Peyer's patch (tissue), 4 donors: Measurements from ENCODE around the gene GSTP1. TPM values are rescaled to one million over a fixed set of nuclear protein-coding genes. Genes with fewer than 3 reads are reported as not detected.

Source experiments
- DNase-seq, 3 donors: peaks; one replicate each; pipeline ENCODE4 v3.0.0-alpha.2; 2017 to 2019
- H3K27ac ChIP-seq, 4 donors: fragments of 200-600 bp; sonication (generic); one replicate each; pipeline ENCODE4 v1.5.1; 2016 to 2019
- H3K27me3 ChIP-seq, 2 donors: fragments of 200-600 bp; sonication (generic); one replicate each; pipeline ENCODE4 v1.5.1; 2019
- H3K36me3 ChIP-seq, 3 donors: fragments of 200-600 bp; sonication (generic); one replicate each; pipeline ENCODE4 v1.5.1; 2016 to 2019
- H3K4me1 ChIP-seq, 4 donors: fragments of 200-600 bp; sonication (generic); one replicate each; pipeline ENCODE4 v1.5.1; 2016 to 2019
- H3K4me3 ChIP-seq, 4 donors: fragments of 200-600 bp; sonication (generic); 1 replicate in 3 of 4; 2 replicates in 1 of 4; pipeline ENCODE4 v1.5.1; 2016 to 2019; ENCODE audit warnings: mild to moderate bottlenecking in 1 of 4
- H3K9me3 ChIP-seq, 4 donors: fragments of 200-600 bp; sonication (generic); one replicate each; pipeline ENCODE4 v1.5.1; 2016 to 2019; ENCODE audit warnings: mild to moderate bottlenecking in 1 of 4
- POLR2A ChIP-seq, 2 donors: fragments of 450-650 bp; IDR thresholded peaks; one replicate each; pipeline ENCODE4 v1.5.1; 2017; ENCODE audit warnings: antibody characterized with exemption in 2 of 2, mild to moderate bottlenecking in 2 of 2, moderate library complexity in 2 of 2
- total RNA-seq, 4 donors: library from RNA; depleted of rRNA; stranded (reverse); fragments of >200 nt; gene quantifications; one replicate each; pipeline ENCODE4 v1.1.0, GENCODE V29; 2016
- TF ChIP-seq, protein P1 (sequence below), 6 experiments: fragments of 450-650 bp in 4 of 6; fragments of 200-600 bp in 2 of 6; sonication (generic) in 1 of 6; IDR thresholded peaks; one replicate each; pipeline ENCODE4 v1.5.1; 2017 to 2019; ENCODE audit warnings: antibody characterized with exemption in 6 of 6, mild to moderate bottlenecking in 3 of 6, moderate library complexity in 1 of 6

Gene GSTP1
- total RNA-seq, 4 donors from 2014 or later, result 237 to 451 (median 419) TPM

DNA sequence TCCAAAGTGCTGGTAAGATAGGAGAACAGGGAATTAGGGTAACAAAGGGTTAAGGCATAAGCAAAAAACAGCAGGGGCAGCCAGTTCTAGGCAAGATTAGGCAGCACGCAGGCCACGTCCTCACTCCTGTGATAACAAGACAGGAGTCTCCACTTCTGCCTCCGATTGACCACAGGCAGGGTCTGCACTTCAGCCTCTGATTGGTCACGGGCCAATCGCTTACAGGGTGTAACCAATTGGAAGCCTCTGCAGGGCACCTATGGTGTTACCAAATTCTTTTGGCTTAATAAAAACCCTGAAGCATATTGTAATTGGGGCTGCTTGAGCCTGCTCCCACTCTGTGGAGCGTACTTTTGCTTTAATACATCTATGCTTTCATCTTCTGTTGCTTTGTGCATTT lies 12.2 kb upstream of the GSTP1 start:
- Histone ChIP-seq H3K36me3 (no peaks in the 10 kb centered on the region), H3K27me3 (no peaks in the 10 kb centered on the region), H3K4me1 (no peaks in the 10 kb centered on the region), H3K4me3 (no peak overlapping the region), H3K27ac (no peak overlapping the region), H3K9me3 (no peaks in the 10 kb centered on the region)
- TF ChIP-seq POLR2A (IDR thresholded peaks at IDR 0.05), result no peak
- TF ChIP-seq, protein P1, sequence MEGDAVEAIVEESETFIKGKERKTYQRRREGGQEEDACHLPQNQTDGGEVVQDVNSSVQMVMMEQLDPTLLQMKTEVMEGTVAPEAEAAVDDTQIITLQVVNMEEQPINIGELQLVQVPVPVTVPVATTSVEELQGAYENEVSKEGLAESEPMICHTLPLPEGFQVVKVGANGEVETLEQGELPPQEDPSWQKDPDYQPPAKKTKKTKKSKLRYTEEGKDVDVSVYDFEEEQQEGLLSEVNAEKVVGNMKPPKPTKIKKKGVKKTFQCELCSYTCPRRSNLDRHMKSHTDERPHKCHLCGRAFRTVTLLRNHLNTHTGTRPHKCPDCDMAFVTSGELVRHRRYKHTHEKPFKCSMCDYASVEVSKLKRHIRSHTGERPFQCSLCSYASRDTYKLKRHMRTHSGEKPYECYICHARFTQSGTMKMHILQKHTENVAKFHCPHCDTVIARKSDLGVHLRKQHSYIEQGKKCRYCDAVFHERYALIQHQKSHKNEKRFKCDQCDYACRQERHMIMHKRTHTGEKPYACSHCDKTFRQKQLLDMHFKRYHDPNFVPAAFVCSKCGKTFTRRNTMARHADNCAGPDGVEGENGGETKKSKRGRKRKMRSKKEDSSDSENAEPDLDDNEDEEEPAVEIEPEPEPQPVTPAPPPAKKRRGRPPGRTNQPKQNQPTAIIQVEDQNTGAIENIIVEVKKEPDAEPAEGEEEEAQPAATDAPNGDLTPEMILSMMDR (IDR thresholded peaks at IDR 0.05), result no peak
- DNase-seq, result no peak

DNA sequence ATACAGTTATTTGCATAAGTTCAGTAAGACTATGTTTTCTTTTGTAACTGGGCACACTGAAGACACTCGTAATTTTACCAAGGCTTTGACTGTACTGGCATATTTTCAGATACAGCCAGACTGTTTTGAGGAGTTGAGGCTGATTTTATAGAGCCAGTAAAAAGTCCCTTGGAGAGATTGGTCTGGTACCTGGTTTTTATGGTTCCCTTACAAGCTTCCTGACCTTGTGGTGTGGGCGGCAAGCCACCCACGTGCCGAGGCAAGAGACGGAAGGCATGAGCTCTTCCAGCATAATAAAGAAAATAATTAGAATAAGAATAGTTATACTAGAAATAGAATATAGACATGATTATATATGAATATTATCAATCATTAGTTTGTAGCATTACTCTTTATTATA lies 11.3 kb upstream of the GSTP1 start:
- Histone ChIP-seq H3K4me3 (no peak overlapping the region), H3K36me3 (no peaks in the 10 kb centered on the region), H3K27ac (no peak overlapping the region), H3K9me3 (no peaks in the 10 kb centered on the region), H3K4me1 (no peaks in the 10 kb centered on the region), H3K27me3 (no peaks in the 10 kb centered on the region)
- DNase-seq, result no peak
- TF ChIP-seq POLR2A (IDR thresholded peaks at IDR 0.05), result no peak
- TF ChIP-seq, protein P1 (IDR thresholded peaks at IDR 0.05), result no peak

DNA sequence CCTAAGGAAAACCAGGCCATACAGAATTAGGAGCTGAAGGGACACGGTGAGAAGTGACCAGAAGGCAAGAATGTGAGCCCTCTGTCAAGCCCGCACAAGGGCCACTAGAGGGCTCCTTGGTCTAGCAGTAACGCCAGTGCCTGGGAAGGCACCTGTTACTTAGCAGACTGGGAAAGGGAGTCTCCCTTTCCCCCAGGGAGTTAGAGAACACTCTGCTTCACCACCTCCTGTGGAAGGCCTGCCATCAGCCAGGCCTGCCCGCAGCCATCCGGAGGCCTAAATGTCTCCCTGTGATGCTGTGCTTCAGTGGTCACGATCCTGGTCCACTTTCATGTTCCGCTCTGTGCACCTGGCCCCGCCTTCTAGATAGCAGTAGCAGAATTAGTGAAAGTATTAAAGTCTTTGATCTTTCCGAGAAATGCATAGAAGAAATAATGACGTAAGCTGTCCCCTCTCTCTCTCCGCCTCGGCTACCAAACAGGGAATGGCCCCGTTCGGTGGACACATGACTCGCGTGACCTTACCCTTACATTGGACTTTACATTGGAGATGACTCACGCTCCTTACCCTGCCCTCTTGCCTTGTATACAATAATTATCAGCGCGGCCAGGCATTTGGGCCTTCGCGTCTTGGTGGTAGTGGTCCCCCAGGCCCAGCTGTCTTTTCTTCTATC lies 10.7 kb upstream of the GSTP1 start:
- TF ChIP-seq, protein P1 (IDR thresholded peaks at IDR 0.05), result peak; percentile 32 to 91 (median 76)
- TF ChIP-seq POLR2A (IDR thresholded peaks at IDR 0.05), result no peak
- Histone ChIP-seq H3K4me3 (peak overlapping the region in 2 of 4 donors; percentile 31 to 41), H3K9me3 (no peaks in the 10 kb centered on the region), H3K4me1 (no peaks in the 10 kb centered on the region), H3K27ac (peak overlapping the region in 3 of 4 donors; percentile 9 to 69 (median 54)), H3K27me3 (no peaks in the 10 kb centered on the region), H3K36me3 (no peaks in the 10 kb centered on the region)
- peak; percentile 47 to 86 (median 63) for DNase-seq

DNA sequence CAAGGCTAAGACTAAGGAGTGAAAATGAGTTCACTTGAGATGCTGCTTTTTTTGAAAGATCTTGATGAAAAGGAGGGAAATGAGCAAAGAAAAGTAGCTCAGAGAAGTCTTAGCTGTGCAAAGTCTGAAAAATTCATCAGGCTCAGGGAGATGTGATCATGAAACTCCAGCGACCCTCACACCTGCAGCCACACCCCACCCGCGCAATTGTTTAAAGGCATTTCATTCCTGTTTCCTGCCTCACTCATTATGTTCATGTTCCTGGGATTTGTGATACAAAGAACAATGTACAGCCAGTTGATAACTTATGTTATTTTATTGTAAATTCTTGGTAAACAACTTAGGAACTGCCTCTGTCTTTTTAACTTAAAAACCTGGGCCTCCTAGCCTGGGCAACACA lies 8.7 kb upstream of the GSTP1 start:
- no peaks in the 10 kb centered on the region for H3K9me3 ChIP-seq

DNA sequence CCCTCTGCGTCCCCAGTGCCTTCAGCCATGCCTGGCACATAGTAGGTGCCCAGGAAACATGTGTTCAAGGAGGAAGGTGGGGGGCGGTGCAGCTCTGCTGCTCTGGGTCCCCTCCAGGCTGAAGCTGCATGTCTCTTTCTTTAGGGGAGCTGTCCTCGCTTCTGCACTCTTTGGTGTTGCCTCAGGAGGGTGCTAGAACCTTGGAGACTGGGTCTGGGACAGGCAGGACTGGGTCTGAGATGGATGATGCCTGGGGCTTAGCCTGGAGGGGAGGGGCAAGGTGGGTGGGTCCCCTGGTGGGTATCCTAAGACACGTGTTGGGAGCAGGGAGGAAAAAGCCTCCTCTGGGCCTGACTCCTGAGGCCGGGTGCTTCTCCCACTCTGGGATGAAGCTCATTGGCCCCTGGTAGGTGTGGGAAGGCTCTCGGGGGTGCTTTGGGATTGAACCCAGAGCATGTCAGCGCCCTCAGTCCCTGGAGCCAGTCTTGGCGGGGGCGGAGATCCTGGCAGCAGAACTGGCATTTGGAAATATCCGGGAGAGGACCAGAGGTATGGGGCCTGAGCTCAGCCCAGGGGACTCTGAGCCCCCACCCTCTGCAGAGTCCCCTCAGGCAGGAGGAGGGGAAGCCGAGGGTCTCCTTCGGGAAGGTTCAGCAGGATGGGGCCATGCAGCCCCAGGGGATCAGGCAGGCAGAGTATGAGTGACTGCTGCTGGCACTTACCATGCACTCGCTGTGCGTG lies 6.7 kb upstream of the GSTP1 start:
- Histone ChIP-seq H3K4me3 (no peak overlapping the region), H3K4me1 (peaks cover 0 to 5% (median 1%) of the 10 kb centered on the region in 4 donors), H3K36me3 (no peaks in the 10 kb centered on the region), H3K9me3 (no peaks in the 10 kb centered on the region), H3K27ac (no peak overlapping the region), H3K27me3 (no peaks in the 10 kb centered on the region)
- no peak for TF ChIP-seq POLR2A (IDR thresholded peaks at IDR 0.05)
- TF ChIP-seq, protein P1 (IDR thresholded peaks at IDR 0.05), result peak in 1 of 6 experiments; percentile 6
- DNase-seq, result no peak

More for the DNA sequence above, 8.7 kb upstream of the GSTP1 start:
- TF ChIP-seq, protein P1 (IDR thresholded peaks at IDR 0.05), result no peak
- no peak for TF ChIP-seq POLR2A (IDR thresholded peaks at IDR 0.05)
- Histone ChIP-seq H3K36me3 (no peaks in the 10 kb centered on the region), H3K4me1 (no peaks in the 10 kb centered on the region), H3K4me3 (no peak overlapping the region), H3K27me3 (no peaks in the 10 kb centered on the region), H3K27ac (no peak overlapping the region)
- DNase-seq, result peak in 1 of 3 donors; percentile 30
